HEK293 (cell line): ENCODE measurements around the gene RBMS1.

Source experiments
- AEBP2 ChIP-seq: fragments of 450-650 bp; formaldehyde crosslinking; IDR thresholded peaks from 2 replicates; pipeline ENCODE4 v1.5.1; 2016; ENCODE audit warnings: missing biosample characterization, missing genetic modification characterization, borderline replicate concordance
- CTCF ChIP-seq: fragments of 450-650 bp; formaldehyde crosslinking; IDR thresholded peaks from 2 replicates; pipeline ENCODE4 v1.5.1; 2016; ENCODE audit warnings: missing biosample characterization, missing genetic modification characterization
- RBAK ChIP-seq: fragments of 450-650 bp; formaldehyde crosslinking; IDR thresholded peaks from 2 replicates; pipeline ENCODE4 v1.5.1; 2016; ENCODE audit warnings: missing biosample characterization, missing genetic modification characterization
- REST ChIP-seq: fragments of 450-650 bp; formaldehyde crosslinking; IDR thresholded peaks from 2 replicates; pipeline ENCODE4 v1.5.1; 2016; ENCODE audit warnings: missing biosample characterization, missing genetic modification characterization
- SP2 ChIP-seq: fragments of 450-650 bp; formaldehyde crosslinking; IDR thresholded peaks from 2 replicates; pipeline ENCODE4 v1.5.1; 2016; ENCODE audit warnings: missing biosample characterization, missing genetic modification characterization
- YY1 ChIP-seq: fragments of 450-650 bp; formaldehyde crosslinking; IDR thresholded peaks from 2 replicates; pipeline ENCODE4 v1.5.1; 2018; ENCODE audit warnings: missing biosample characterization, missing genetic modification characterization
- ZNF121 ChIP-seq: fragments of 450-650 bp; formaldehyde crosslinking; IDR thresholded peaks from 2 replicates; pipeline ENCODE4 v1.5.1; 2016; ENCODE audit warnings: missing biosample characterization, missing genetic modification characterization
- ZNF184 ChIP-seq: fragments of 450-650 bp; IDR thresholded peaks from 2 replicates; pipeline ENCODE4 v1.5.1; 2018; ENCODE audit warnings: missing biosample characterization, mild to moderate bottlenecking, missing genetic modification characterization
- ZNF274 ChIP-seq, 2 experiments: fragments of 200-500 bp in 1 of 2; fragments of 450-650 bp in 1 of 2; sonication (Bioruptor generic) in 1 of 2; formaldehyde crosslinking in 1 of 2; IDR thresholded peaks; 2 replicates each; pipeline versions ENCODE4 v1.5.1 to v1.6.1; 2014 to 2016; ENCODE audit warnings: borderline replicate concordance in 1 of 2, inconsistent platforms in 1 of 2, low read length in 1 of 2, missing biosample characterization in 1 of 2, missing genetic modification characterization in 1 of 2
- ZNF324 ChIP-seq: fragments of 450-650 bp; formaldehyde crosslinking; IDR thresholded peaks from 2 replicates; pipeline ENCODE4 v1.5.1; 2016; ENCODE audit warnings: missing biosample characterization, missing genetic modification characterization
- ZNF391 ChIP-seq: fragments of 450-650 bp; formaldehyde crosslinking; IDR thresholded peaks from 2 replicates; pipeline ENCODE4 v1.5.1; 2016; ENCODE audit warnings: low read depth, missing biosample characterization, missing genetic modification characterization, borderline replicate concordance
- ZNF501 ChIP-seq: fragments of 450-650 bp; formaldehyde crosslinking; IDR thresholded peaks from 2 replicates; pipeline ENCODE4 v1.5.1; 2016; ENCODE audit warnings: missing biosample characterization, missing genetic modification characterization
- ZNF701 ChIP-seq: fragments of 450-650 bp; formaldehyde crosslinking; IDR thresholded peaks from 2 replicates; pipeline ENCODE4 v1.5.1; 2016; ENCODE audit warnings: missing biosample characterization, missing genetic modification characterization

- TF ChIP-seq CTCF (no peak), ZNF391 (tag by site-specific recombination) (no peak), ZNF701 (tag by site-specific recombination) (no peak), SP2 (tag by site-specific recombination) (no peak), REST (no peak), ZNF184 (tag by site-specific recombination) (no peak), ZNF324 (no peak), YY1 (no peak), ZNF274 (IDR thresholded peaks at IDR 0.05; ENCODE audit: low read length) (no peak), ZNF274 (tag by site-specific recombination; IDR thresholded peaks at IDR 0.05; ENCODE audit: borderline replicate concordance) (no peak), RBAK (tag by site-specific recombination) (no peak), ZNF501 (tag by site-specific recombination) (no peak), ZNF121 (tag by site-specific recombination) (no peak), AEBP2 (tag by site-specific recombination) (no peak)
Measured at GRCh38 chr2:160324917-160325316, 168.7 kb downstream of the RBMS1 start.
